Breast epithelium (tissue), 3 donors: Measurements from ENCODE around the gene DDX31.

Source experiments
- POLR2A ChIP-seq: fragments of 450-650 bp; IDR thresholded peaks from one replicate; pipeline ENCODE4 v1.6.1; 2016; ENCODE audit warnings: antibody characterized with exemption, mild to moderate bottlenecking, moderate library complexity
- POLR2AphosphoS5 ChIP-seq, 3 donors: sonication (generic); formaldehyde crosslinking; IDR thresholded peaks; one replicate each; pipeline ENCODE4 v1.6.1; 2017; ENCODE audit warnings: antibody characterized with exemption in 3 of 3
- TF ChIP-seq, protein P1 (sequence below), 3 donors: fragments of 450-650 bp; IDR thresholded peaks; one replicate each; pipeline ENCODE4 v1.5.1; 2016 to 2017; ENCODE audit warnings: antibody characterized with exemption in 3 of 3, mild to moderate bottlenecking in 3 of 3, moderate library complexity in 3 of 3

DNA sequence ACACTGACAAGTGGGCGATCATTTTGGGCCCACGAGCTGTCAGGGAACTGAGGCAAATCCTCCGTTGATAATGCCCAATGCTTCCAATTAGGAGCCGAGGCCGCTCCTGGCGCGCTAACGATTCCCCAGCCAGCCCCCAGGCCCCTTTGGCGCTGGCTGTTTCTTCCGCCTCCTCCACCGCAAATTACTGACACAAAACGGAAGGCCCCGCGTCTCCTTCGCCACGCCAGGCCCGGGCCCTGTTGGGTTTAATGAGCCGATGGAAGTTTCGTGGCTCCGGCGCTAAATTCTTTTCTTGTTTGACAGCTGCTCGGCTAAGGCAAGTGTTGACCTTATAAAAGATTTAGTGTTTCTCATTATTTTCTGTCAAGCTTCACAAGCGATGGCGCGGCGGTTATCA lies 113.1 kb downstream of the DDX31 start:
- TF ChIP-seq, protein P1, sequence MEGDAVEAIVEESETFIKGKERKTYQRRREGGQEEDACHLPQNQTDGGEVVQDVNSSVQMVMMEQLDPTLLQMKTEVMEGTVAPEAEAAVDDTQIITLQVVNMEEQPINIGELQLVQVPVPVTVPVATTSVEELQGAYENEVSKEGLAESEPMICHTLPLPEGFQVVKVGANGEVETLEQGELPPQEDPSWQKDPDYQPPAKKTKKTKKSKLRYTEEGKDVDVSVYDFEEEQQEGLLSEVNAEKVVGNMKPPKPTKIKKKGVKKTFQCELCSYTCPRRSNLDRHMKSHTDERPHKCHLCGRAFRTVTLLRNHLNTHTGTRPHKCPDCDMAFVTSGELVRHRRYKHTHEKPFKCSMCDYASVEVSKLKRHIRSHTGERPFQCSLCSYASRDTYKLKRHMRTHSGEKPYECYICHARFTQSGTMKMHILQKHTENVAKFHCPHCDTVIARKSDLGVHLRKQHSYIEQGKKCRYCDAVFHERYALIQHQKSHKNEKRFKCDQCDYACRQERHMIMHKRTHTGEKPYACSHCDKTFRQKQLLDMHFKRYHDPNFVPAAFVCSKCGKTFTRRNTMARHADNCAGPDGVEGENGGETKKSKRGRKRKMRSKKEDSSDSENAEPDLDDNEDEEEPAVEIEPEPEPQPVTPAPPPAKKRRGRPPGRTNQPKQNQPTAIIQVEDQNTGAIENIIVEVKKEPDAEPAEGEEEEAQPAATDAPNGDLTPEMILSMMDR (IDR thresholded peaks at IDR 0.05), result no peak
- TF ChIP-seq POLR2AphosphoS5 (IDR thresholded peaks at IDR 0.05) (no peak), POLR2A (no peak)
